ENCODE measurements around the gene C10orf120. TPM values are rescaled to one million over a fixed set of nuclear protein-coding genes. Genes with fewer than 3 reads are reported as not detected.

C10orf120 gene
- total RNA-seq = not detected in 2 replicates

DNA sequence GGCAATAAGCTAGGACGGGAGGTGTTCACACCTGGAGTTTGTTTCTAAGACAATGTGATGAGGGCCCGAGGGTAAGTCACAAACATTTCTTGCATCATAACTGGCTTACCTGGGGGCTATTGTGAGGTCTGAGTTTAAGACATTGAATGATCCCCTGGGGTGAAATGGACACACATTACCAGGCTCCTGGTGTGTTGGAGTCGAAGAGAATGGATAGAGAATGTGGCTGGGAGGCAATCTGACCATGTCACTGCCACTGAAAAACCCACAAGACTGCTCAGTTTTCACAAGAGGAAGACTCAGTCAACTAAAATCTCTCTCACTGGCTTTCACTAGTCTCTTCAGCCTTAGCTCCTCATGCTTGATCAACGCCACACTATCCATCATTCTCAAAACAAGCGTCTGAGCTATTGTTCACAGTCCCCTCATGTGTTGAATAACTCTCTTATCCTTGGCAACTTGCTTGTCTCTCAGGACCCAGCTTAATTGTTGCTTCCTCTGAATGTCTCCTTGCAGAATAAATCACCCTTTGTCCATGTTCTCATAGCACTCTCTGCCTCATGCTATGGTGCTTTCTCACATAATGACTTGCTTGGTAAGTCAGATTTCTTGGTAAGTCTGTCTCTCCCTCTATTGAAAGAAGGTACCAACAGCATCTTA is at the start of gene C10orf120:
TSS of gene C10orf120 (minus strand) at position 51 of the 660 bp plus-strand sequence. CDS start 56 bp downstream, outside the sequence.

Other genes with a start within 250 kb of the C10orf120 start
- gene ARMS2, start 245.2 kb downstream of the C10orf120 start, total RNA-seq = not detected in 2 replicates
- 78.0 and 86.7 TPM in 2 replicates for gene HTRA1, start 238.3 kb downstream of the C10orf120 start, total RNA-seq
- 0.07 TPM in 1 of 2 replicates, not detected in the other for gene DMBT1, start 139.1 kb downstream of the C10orf120 start, total RNA-seq
- 0.09 and 0.28 TPM in 2 replicates for gene CUZD1, start 146.0 kb upstream of the C10orf120 start, total RNA-seq
- 0.42 and 2.2 TPM in 2 replicates for gene FAM24B, start 179.7 kb upstream of the C10orf120 start, total RNA-seq
- gene FAM24A, start 210.8 kb upstream of the C10orf120 start, total RNA-seq = not detected in 2 replicates

Measured in airway epithelial cell (primary cell).